Fibroblast of mammary gland (primary cell): ENCODE results near the gene ANKS4B.

Experiments
- DNase-seq: peaks from one replicate; pipeline ENCODE4 v3.0.0-alpha.2; 2010; ENCODE audit warnings: low read depth
- H3K4me3 ChIP-seq: 2 replicates; pipeline ENCODE4 v1.5.1; 2011; ENCODE audit warnings: low read depth, mild to moderate bottlenecking, low read length, moderate library complexity; ENCODE audit not compliant: control insufficient read depth
- TF ChIP-seq, protein P1 (sequence below): conservative IDR thresholded peaks from 2 replicates; pipeline ENCODE4 v1.5.1; 2011; ENCODE audit warnings: low read depth, low read length, inconsistent platforms; ENCODE audit not compliant: control insufficient read depth, insufficient read depth

The ANKS4B gene

DNA sequence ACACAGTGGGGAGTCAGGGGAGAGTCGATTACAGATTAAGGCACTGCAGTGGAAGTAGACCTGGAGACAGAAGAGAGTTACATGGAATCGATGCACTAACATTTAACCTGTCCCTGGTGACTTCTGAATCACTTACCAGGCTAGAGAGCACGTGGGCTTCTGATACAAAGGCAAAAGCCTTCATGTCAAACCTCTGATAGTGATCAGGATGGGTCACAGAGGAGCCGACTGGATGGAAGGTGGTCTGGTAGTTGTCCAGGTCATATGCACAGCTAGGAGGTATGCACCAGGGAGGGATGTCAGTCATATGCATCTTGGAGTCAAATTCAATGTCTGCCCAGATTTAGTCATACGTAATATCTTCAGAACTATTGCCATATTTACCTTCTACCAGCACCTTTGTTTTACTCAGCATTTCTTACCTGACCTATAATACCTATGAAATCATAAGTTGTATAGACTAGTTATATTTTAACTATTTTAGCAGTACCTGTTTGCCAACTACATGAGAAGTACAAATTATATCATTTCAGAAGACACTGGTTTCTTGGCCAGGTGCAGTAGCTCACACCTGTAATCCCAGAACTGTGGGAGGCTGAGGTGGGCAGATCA is 33.8 kb upstream of the ANKS4B start:
- no peak overlapping the region for H3K4me3 ChIP-seq
- TF ChIP-seq, protein P1, sequence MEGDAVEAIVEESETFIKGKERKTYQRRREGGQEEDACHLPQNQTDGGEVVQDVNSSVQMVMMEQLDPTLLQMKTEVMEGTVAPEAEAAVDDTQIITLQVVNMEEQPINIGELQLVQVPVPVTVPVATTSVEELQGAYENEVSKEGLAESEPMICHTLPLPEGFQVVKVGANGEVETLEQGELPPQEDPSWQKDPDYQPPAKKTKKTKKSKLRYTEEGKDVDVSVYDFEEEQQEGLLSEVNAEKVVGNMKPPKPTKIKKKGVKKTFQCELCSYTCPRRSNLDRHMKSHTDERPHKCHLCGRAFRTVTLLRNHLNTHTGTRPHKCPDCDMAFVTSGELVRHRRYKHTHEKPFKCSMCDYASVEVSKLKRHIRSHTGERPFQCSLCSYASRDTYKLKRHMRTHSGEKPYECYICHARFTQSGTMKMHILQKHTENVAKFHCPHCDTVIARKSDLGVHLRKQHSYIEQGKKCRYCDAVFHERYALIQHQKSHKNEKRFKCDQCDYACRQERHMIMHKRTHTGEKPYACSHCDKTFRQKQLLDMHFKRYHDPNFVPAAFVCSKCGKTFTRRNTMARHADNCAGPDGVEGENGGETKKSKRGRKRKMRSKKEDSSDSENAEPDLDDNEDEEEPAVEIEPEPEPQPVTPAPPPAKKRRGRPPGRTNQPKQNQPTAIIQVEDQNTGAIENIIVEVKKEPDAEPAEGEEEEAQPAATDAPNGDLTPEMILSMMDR: no peak

DNA sequence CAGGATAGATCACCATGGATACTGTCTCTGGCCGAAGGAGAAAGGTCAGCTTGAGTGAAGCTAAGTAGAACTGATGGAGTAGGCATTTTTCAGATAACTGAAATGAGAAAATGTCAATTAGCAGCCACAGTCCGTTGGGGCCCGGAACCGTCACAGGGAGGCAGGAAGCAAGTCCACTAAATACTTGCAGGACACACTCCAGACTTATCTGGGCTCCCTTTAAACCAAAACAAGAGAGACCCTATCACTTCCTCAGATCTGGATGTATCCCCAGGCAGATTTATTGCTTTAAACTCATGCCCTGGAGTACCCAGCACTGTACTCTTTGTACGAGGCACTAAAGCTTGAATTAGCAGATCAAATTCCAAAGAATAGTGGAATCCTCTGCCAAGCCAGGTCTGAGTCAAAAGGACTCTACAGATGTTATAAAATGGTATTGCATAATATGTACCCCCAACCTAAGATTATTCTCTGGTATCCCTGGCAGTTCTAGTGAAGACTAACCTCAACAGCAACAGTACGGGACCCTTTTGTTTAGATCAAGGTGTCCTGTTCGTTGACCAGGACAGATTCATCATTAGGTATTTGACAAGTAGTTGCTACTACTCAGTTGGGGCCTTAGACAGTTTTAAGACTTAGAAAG is 30.2 kb upstream of the ANKS4B start:
- no peak for DNase-seq
- TF ChIP-seq, protein P1: no peak
- no peak overlapping the region for H3K4me3 ChIP-seq

More for the DNA sequence above, 33.8 kb upstream of the ANKS4B start:
- no peak for DNase-seq

DNA sequence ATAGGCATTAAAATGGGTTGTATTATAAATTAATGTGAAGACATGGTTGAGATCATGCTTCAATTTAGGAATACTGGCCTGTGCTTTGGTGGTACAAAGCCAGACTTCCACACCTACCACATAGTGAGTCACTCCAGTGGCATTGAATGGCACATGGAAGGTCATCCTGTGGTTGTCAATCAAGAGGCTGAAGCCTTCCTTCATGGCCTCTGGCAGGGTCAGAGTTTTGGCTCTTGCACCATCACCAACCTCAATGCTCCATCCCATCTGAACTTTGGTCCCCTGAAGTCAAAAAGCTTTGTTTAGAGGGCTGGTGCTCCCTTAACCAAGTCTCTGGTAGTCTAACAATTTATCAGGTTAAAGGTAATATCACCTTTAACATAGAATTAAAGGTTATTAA is 28.2 kb upstream of the ANKS4B start:
- TF ChIP-seq, protein P1: no peak
- DNase-seq: no peak

DNA sequence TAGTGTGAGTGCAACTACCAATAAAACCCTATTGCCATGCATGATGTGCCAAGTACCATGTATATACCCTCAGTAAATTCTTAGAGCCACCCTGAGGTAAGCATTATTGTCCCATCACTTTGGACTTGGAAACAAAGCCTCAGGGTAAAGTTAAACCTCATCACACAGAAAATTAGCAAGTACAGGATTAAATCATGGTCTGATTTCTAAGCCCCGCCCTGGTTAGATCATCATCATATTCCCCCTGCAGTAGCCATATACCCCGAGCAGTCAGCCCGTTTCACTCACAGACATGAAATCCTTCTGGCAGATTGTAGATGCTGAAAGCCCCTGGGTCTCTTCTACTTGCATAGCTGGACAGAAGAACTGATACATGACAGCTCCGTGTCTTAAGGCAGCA is 26.9 kb upstream of the ANKS4B start:
- no peak for DNase-seq
- H3K4me3 ChIP-seq: no peak overlapping the region
- TF ChIP-seq, protein P1: no peak

More for the DNA sequence above, 28.2 kb upstream of the ANKS4B start:
- no peak overlapping the region for H3K4me3 ChIP-seq

DNA sequence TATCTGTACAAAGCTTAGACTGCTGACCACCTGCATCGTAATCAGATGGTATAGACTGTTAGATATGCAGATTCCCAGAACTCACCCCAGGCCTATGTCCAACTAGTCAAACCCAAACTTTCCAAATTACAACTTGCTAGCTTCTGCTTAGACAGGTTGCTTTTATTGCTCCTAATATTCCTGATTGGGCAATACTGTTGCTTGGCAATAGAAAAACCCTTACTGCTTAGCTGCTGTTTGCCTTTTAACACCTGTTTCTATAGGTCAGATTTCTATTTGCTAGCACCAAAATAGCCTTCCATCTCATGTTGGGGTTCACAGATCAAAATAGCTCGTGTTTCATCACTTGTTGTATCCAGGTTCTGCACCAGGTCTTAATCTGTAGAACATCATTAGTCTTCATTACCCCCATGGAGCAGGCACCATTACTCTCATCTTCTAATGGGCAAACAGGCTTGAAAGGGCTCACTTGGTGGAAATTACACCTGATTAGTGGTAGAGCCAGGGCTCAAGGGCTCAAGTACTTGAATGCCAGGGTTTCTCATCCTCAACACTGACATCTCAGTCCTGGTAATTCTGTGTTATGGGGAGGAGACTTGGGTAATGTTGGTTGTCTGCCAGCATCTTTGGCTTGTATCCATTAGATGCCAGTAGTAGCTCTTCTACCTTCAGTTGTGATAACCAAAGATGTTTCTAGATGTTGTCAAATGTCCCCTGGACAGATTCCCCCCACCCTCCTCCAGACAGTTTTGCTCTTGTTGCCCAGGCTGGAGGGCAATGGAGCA is 24.9 kb upstream of the ANKS4B start:
- TF ChIP-seq, protein P1: no peak
- H3K4me3 ChIP-seq: no peak overlapping the region
- DNase-seq: no peak

DNA sequence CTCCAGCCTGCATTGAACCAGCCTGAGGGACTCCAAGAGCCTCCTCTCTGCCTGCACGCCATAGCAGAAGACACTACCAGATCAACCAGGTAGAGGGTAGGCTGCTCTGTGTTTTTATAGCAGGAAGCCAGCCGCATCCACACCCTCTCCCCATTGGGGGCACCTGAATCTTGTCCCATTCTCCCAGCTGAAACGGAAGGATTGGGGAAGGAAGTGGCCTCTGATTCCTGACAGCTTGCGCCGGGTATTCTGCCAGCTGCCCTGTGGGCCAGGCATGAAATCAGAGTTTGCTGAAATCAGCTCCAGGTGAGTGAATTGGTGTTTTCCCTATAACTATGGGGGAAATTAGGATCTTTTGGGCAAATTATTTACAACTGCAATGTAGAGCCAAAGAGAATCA is 22.0 kb upstream of the ANKS4B start, which contains the start of gene ZP2:
TSS of gene ZP2 (minus strand) at position 89 of the 400 bp plus-strand sequence. CDS start at position 62, 27 bp downstream.
- TF ChIP-seq, protein P1: no peak
- no peak for DNase-seq
- no peak within 1 kb of the TSS for H3K4me3 ChIP-seq
